IPS-NIHi7 (cell line): ENCODE measurements around the gene CYP27C1.
A peak's percentile ranks its signal among the peaks of the same experiment; 100 is the strongest.
"Not testable (repeated sequence)": the region's sequence is repeated elsewhere in the genome, so short reads cannot be mapped to it uniquely, and the experiment has no call there.

ENCODE experiments used
- DNase-seq: peaks from one replicate; pipeline ENCODE4 v3.0.0; 2012; ENCODE audit warnings: mixed read lengths; ENCODE audit errors: extremely low spot score

The CYP27C1 gene

GRCh38 chr2:127170452-127171197 is 49.5 kb downstream of the CYP27C1 start:
- no peak for DNase-seq

GRCh38 chr2:127170021-127170420 is 50.1 kb downstream of the CYP27C1 start:
- DNase-seq = no peak

GRCh38 chr2:127169066-127169660 is 50.9 kb downstream of the CYP27C1 start:
- DNase-seq = no peak

GRCh38 chr2:127166231-127166860 is 53.8 kb downstream of the CYP27C1 start:
- DNase-seq = no peak

- DNase-seq = no peak
Observed at GRCh38 chr2:127165539-127165935, 54.6 kb downstream of the CYP27C1 start.

GRCh38 chr2:127164761-127165538 is 55.1 kb downstream of the CYP27C1 start:
- no peak for DNase-seq

- no peak for DNase-seq
Observed at GRCh38 chr2:127163921-127164320, 56.2 kb downstream of the CYP27C1 start.

- not testable (repeated sequence) for DNase-seq
Observed at GRCh38 chr2:127163090-127163406, 57.1 kb downstream of the CYP27C1 start.

- no peak for DNase-seq
Observed at GRCh38 chr2:127162261-127163089, 57.6 kb downstream of the CYP27C1 start.

- DNase-seq = no peak
Observed at GRCh38 chr2:127161176-127162136, 58.6 kb downstream of the CYP27C1 start.

GRCh38 chr2:127160676-127161075 is 59.4 kb downstream of the CYP27C1 start:
- no peak for DNase-seq

GRCh38 chr2:127159543-127159942 is 60.6 kb downstream of the CYP27C1 start:
- DNase-seq = no peak

- DNase-seq = no peak
Observed at GRCh38 chr2:127158614-127159290, 61.3 kb downstream of the CYP27C1 start.

- DNase-seq = peak; percentile 88
Observed at GRCh38 chr2:127157651-127158485, 62.2 kb downstream of the CYP27C1 start.

- no peak for DNase-seq
Observed at GRCh38 chr2:127157114-127157513, 63.0 kb downstream of the CYP27C1 start.

- DNase-seq = no peak
Observed at GRCh38 chr2:127155947-127156346, 64.2 kb downstream of the CYP27C1 start.

- DNase-seq = no peak
Observed at GRCh38 chr2:127155028-127155581, 65.0 kb downstream of the CYP27C1 start.

GRCh38 chr2:127154396-127154795 is 65.7 kb downstream of the CYP27C1 start:
- no peak for DNase-seq
